GM23338 (cell line): Measurements from ENCODE around the gene CD40.

Experiments
- CREB1 ChIP-seq: fragments of 250-450 bp; sonication (Bioruptor Pico); IDR thresholded peaks from 2 replicates; pipeline ENCODE4 v1.5.0; 2020; ENCODE audit warnings: low read depth, mild to moderate bottlenecking, moderate library complexity
- EZH2 ChIP-seq: fragments of 200-600 bp; sonication (generic); IDR thresholded peaks from one replicate; pipeline ENCODE4 v1.8.0; 2017; ENCODE audit warnings: antibody characterized with exemption, mild to moderate bottlenecking, low read depth; ENCODE audit not compliant: unreplicated experiment
- EZH2phosphoT487 ChIP-seq: fragments of 200-600 bp; sonication (generic); IDR thresholded peaks from one replicate; pipeline ENCODE4 v1.8.1; 2018; ENCODE audit warnings: antibody characterized with exemption; ENCODE audit not compliant: unreplicated experiment
- JUNB ChIP-seq: IDR thresholded peaks from one replicate; pipeline ENCODE4 v1.6.1; 2016; ENCODE audit warnings: antibody characterized with exemption; ENCODE audit not compliant: unreplicated experiment
- NANOG ChIP-seq: IDR thresholded peaks from 2 replicates; pipeline ENCODE4 v1.6.1; 2016; ENCODE audit warnings: antibody characterized with exemption, borderline replicate concordance
- POLR2AphosphoS5 ChIP-seq: IDR thresholded peaks from 2 replicates; pipeline ENCODE4 v1.6.1; 2016; ENCODE audit warnings: antibody characterized with exemption, low read depth
- STAT1 ChIP-seq: IDR thresholded peaks from one replicate; pipeline ENCODE4 v1.6.1; 2016; ENCODE audit warnings: antibody characterized with exemption; ENCODE audit not compliant: unreplicated experiment
- ZNF114 ChIP-seq: fragments of 250-450 bp; sonication (Bioruptor Pico); IDR thresholded peaks from 2 replicates; pipeline ENCODE4 v1.5.0; 2020; ENCODE audit warnings: mild to moderate bottlenecking, moderate library complexity
- ZNF331 ChIP-seq: fragments of 250-450 bp; sonication (Bioruptor Pico); IDR thresholded peaks from 2 replicates; pipeline ENCODE4 v1.5.0; 2020; ENCODE audit warnings: low read depth, mild to moderate bottlenecking, moderate library complexity
- TF ChIP-seq, protein P1 (sequence below), 2 experiments: fragments of 200-600 bp in 1 of 2; sonication (generic) in 1 of 2; conservative IDR thresholded peaks; 2 replicates each; pipeline versions ENCODE4 v1.5.1 to v1.6.1; 2016 to 2017; ENCODE audit warnings: antibody characterized with exemption in 2 of 2, low read depth in 2 of 2, mild to moderate bottlenecking in 2 of 2, moderate library complexity in 1 of 2
- TF ChIP-seq, protein P2 (sequence below): IDR thresholded peaks from one replicate; pipeline ENCODE4 v1.6.1; 2018; ENCODE audit warnings: antibody characterized with exemption; ENCODE audit not compliant: unreplicated experiment
- TF ChIP-seq, protein P3 (sequence below): fragments of 250-450 bp; sonication (Bioruptor Pico); IDR thresholded peaks from 2 replicates; pipeline ENCODE4 v1.5.0; 2020; ENCODE audit warnings: mild to moderate bottlenecking, moderate library complexity

DNA sequence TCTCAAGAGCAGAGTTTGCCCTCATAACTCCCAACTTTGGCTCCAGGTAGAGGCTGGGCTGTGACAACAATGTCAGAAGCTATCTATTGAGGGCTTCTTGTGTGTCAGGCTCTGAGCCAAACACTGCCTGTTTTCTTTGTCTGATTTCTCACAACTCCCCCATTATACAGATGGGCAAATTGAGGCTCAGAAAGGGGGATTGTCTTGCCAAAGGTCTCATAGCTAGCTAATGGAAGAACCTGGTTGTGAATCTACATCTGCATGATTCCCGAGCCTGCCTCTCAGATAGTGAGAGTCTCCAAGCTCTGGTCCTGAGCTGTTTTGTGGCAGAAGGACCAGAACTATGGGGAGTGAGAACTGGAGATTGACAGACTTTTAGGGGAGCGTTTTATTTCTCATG is 1.4 kb downstream of the CD40 start:
- TF ChIP-seq POLR2AphosphoS5 (no peak), JUNB (no peak), NANOG (no peak), ZNF331 (CRISPR knock-in tag) (no peak), EZH2phosphoT487 (no peak), CREB1 (no peak), EZH2 (no peak), ZNF114 (no peak), STAT1 (no peak)
- TF ChIP-seq, protein P1, sequence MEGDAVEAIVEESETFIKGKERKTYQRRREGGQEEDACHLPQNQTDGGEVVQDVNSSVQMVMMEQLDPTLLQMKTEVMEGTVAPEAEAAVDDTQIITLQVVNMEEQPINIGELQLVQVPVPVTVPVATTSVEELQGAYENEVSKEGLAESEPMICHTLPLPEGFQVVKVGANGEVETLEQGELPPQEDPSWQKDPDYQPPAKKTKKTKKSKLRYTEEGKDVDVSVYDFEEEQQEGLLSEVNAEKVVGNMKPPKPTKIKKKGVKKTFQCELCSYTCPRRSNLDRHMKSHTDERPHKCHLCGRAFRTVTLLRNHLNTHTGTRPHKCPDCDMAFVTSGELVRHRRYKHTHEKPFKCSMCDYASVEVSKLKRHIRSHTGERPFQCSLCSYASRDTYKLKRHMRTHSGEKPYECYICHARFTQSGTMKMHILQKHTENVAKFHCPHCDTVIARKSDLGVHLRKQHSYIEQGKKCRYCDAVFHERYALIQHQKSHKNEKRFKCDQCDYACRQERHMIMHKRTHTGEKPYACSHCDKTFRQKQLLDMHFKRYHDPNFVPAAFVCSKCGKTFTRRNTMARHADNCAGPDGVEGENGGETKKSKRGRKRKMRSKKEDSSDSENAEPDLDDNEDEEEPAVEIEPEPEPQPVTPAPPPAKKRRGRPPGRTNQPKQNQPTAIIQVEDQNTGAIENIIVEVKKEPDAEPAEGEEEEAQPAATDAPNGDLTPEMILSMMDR (conservative IDR thresholded peaks at IDR 0.05; ENCODE audit: low read depth in 2 of 2) = no peak
- TF ChIP-seq, protein P2, sequence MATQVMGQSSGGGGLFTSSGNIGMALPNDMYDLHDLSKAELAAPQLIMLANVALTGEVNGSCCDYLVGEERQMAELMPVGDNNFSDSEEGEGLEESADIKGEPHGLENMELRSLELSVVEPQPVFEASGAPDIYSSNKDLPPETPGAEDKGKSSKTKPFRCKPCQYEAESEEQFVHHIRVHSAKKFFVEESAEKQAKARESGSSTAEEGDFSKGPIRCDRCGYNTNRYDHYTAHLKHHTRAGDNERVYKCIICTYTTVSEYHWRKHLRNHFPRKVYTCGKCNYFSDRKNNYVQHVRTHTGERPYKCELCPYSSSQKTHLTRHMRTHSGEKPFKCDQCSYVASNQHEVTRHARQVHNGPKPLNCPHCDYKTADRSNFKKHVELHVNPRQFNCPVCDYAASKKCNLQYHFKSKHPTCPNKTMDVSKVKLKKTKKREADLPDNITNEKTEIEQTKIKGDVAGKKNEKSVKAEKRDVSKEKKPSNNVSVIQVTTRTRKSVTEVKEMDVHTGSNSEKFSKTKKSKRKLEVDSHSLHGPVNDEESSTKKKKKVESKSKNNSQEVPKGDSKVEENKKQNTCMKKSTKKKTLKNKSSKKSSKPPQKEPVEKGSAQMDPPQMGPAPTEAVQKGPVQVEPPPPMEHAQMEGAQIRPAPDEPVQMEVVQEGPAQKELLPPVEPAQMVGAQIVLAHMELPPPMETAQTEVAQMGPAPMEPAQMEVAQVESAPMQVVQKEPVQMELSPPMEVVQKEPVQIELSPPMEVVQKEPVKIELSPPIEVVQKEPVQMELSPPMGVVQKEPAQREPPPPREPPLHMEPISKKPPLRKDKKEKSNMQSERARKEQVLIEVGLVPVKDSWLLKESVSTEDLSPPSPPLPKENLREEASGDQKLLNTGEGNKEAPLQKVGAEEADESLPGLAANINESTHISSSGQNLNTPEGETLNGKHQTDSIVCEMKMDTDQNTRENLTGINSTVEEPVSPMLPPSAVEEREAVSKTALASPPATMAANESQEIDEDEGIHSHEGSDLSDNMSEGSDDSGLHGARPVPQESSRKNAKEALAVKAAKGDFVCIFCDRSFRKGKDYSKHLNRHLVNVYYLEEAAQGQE = no peak
- TF ChIP-seq, protein P3, sequence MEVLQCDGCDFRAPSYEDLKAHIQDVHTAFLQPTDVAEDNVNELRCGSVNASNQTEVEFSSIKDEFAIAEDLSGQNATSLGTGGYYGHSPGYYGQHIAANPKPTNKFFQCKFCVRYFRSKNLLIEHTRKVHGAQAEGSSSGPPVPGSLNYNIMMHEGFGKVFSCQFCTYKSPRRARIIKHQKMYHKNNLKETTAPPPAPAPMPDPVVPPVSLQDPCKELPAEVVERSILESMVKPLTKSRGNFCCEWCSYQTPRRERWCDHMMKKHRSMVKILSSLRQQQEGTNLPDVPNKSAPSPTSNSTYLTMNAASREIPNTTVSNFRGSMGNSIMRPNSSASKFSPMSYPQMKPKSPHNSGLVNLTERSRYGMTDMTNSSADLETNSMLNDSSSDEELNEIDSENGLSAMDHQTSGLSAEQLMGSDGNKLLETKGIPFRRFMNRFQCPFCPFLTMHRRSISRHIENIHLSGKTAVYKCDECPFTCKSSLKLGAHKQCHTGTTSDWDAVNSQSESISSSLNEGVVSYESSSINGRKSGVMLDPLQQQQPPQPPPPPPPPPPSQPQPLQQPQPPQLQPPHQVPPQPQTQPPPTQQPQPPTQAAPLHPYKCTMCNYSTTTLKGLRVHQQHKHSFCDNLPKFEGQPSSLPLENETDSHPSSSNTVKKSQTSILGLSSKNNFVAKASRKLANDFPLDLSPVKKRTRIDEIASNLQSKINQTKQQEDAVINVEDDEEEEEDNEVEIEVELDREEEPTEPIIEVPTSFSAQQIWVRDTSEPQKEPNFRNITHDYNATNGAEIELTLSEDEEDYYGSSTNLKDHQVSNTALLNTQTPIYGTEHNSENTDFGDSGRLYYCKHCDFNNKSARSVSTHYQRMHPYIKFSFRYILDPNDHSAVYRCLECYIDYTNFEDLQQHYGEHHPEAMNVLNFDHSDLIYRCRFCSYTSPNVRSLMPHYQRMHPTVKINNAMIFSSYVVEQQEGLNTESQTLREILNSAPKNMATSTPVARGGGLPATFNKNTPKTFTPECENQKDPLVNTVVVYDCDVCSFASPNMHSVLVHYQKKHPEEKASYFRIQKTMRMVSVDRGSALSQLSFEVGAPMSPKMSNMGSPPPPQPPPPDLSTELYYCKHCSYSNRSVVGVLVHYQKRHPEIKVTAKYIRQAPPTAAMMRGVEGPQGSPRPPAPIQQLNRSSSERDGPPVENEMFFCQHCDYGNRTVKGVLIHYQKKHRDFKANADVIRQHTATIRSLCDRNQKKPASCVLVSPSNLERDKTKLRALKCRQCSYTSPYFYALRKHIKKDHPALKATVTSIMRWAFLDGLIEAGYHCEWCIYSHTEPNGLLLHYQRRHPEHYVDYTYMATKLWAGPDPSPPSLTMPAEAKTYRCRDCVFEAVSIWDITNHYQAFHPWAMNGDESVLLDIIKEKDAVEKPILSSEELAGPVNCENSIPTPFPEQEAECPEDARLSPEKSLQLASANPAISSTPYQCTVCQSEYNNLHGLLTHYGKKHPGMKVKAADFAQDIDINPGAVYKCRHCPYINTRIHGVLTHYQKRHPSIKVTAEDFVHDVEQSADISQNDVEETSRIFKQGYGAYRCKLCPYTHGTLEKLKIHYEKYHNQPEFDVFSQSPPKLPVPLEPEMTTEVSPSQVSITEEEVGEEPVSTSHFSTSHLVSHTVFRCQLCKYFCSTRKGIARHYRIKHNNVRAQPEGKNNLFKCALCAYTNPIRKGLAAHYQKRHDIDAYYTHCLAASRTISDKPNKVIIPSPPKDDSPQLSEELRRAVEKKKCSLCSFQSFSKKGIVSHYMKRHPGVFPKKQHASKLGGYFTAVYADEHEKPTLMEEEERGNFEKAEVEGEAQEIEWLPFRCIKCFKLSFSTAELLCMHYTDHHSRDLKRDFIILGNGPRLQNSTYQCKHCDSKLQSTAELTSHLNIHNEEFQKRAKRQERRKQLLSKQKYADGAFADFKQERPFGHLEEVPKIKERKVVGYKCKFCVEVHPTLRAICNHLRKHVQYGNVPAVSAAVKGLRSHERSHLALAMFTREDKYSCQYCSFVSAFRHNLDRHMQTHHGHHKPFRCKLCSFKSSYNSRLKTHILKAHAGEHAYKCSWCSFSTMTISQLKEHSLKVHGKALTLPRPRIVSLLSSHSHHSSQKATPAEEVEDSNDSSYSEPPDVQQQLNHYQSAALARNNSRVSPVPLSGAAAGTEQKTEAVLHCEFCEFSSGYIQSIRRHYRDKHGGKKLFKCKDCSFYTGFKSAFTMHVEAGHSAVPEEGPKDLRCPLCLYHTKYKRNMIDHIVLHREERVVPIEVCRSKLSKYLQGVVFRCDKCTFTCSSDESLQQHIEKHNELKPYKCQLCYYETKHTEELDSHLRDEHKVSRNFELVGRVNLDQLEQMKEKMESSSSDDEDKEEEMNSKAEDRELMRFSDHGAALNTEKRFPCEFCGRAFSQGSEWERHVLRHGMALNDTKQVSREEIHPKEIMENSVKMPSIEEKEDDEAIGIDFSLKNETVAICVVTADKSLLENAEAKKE (CRISPR knock-in tag) = no peak
